GM12801 (cell line): ENCODE measurements around the gene MAP4K4.

Experiments
- TF ChIP-seq, protein P1 (sequence below): IDR thresholded peaks from one replicate; pipeline ENCODE4 v1.5.1; 2011; ENCODE audit warnings: control low read depth; ENCODE audit not compliant: insufficient read length; ENCODE audit errors: extremely low read depth

The MAP4K4 gene

DNA sequence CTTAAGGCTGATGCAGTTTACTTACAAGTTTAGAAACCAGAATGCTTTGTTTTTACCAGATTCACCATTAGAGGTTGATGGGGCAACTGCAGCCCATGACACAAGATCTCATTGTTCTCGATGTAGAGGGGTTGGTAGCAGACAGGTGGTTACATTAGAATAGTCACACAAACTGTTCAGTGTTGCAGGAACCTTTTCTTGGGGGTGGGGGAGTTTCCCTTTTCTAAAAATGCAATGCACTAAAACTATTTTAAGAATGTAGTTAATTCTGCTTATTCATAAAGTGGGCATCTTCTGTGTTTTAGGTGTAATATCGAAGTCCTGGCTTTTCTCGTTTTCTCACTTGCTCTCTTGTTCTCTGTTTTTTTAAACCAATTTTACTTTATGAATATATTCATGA is 194.9 kb downstream of the MAP4K4 start:
- TF ChIP-seq, protein P1, sequence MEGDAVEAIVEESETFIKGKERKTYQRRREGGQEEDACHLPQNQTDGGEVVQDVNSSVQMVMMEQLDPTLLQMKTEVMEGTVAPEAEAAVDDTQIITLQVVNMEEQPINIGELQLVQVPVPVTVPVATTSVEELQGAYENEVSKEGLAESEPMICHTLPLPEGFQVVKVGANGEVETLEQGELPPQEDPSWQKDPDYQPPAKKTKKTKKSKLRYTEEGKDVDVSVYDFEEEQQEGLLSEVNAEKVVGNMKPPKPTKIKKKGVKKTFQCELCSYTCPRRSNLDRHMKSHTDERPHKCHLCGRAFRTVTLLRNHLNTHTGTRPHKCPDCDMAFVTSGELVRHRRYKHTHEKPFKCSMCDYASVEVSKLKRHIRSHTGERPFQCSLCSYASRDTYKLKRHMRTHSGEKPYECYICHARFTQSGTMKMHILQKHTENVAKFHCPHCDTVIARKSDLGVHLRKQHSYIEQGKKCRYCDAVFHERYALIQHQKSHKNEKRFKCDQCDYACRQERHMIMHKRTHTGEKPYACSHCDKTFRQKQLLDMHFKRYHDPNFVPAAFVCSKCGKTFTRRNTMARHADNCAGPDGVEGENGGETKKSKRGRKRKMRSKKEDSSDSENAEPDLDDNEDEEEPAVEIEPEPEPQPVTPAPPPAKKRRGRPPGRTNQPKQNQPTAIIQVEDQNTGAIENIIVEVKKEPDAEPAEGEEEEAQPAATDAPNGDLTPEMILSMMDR = no peak

DNA sequence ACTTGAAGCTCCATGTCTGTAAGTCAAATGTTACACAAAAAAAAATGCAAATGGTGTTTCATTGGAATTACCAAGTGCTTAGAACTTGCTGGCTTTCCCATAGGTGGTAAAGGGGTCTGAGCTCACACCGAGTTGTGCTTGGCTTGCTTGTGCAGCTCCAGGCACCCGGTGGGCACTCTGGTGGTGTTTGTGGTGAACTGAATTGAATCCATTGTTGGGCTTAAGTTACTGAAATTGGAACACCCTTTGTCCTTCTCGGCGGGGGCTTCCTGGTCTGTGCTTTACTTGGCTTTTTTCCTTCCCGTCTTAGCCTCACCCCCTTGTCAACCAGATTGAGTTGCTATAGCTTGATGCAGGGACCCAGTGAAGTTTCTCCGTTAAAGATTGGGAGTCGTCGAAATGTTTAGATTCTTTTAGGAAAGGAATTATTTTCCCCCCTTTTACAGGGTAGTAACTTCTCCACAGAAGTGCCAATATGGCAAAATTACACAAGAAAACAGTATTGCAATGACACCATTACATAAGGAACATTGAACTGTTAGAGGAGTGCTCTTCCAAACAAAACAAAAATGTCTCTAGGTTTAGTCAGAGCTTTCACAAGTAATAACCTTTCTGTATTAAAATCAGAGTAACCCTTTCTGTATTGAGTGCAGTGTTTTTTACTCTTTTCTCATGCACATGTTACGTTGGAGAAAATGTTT is 196.3 kb downstream of the MAP4K4 start:
- TF ChIP-seq, protein P1 = no peak

DNA sequence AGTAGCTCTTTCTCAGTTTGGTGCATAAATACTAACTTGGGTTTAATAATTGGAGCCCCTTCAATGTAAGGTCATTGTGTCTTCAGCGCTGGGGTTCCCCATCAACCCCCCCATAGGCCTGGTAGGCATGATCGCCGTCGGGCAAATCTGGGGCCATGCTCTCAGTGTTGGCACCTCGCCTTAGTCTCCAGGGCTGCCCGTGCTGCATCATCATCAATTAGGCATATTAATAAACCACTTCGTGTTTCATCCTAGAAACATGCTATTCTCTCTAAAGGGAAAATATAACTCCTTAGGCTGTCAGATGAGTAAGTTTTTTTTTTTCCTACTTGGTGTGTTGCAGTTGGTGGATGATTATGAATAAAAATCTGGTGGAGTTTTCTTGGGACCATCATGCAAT is 197.5 kb downstream of the MAP4K4 start:
- TF ChIP-seq, protein P1 = no peak

DNA sequence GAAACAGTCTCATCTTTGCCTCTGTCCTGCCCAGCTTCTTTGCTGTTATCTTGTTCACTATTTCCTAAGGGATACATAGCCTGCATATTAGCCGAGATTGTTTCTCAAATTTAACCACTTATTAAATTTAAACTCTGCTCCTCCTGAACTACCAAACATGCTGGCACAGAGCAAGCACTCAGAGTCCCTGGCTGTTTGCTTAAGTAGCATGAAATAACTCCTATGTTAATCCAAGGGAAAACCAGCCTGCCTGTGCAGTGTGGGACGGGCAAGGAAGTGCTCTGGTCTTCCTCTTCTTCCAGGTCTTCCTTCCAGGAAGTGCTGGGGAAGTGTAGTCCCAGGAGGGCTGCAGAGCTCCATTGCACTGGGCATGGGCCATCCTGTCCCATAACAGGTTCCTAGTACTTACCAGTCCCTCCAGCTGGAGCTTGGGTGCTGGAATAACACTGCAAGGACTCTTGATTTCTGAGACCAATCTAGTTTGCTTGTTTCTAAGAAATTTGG is 198.4 kb downstream of the MAP4K4 start:
- TF ChIP-seq, protein P1 = no peak

DNA sequence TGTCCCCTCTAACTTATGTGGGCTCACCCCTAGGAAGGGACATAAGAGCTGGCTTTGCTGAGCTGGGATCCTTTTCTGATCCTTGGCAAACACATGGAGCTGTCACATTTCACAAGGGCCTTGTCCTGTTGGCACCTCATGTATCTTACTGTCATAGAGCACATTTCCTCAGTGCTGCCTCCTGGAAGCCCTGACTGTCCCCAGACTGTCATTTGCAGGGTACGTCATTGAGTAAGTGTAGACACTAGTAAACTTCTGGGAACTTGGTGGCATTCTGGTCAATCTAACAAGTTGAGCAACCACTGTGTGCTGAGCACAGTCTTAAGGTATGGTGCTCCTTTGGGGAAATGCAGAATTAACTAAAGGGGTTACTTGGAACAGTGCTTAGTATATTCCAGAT is 199.8 kb downstream of the MAP4K4 start:
- TF ChIP-seq, protein P1 = no peak

DNA sequence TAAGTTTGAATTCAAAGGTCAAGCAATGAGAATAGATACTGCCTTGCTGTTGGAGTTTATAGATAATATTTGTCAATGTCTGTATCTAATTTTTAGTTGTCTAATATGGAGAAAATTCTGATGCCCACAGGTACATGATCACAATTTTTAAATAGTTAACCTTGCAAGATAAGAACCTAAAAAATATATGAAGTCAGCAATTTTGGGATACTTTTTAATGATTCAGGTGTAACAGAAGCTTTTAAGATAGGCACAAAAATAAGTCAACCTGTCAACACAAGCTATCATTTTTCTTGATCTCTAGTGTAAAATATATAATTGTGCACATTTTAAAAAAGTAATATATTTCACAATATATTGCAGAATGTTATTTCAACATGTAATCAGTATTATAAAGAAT is 201.8 kb downstream of the MAP4K4 start:
- TF ChIP-seq, protein P1 = no peak

DNA sequence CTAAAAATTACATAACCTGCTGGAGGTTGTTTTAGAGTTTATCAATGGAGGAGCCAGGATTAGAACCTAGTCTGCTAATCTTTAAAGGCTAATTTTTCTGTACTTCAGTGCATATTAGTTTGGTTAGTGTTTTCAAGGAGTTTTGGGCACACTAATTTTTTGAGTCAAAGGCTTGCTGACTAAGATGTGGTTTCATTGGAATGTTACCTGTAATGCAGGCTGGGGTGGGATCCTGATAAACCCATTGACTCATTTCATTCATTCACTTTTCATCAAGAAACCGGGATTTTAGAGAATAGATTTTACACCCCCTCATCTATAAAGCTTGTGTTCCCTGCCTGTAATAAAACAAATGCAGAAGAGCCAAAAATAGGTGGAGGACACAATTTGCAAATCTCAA is 202.4 kb downstream of the MAP4K4 start:
- TF ChIP-seq, protein P1 = no peak

- TF ChIP-seq, protein P1 = no peak
Measured at GRCh38 chr2:101900375-101900774, 202.9 kb downstream of the MAP4K4 start.
